ENCODE data around the gene BAZ1A. TPM values are rescaled to one million over a fixed set of nuclear protein-coding genes. Genes with fewer than 3 reads are reported as not detected.

Gene BAZ1A
- 55.0 and 58.6 TPM in 2 replicates for total RNA-seq

- intact Hi-C loops (cut with micrococcal nuclease): loop anchor here (1.0 kb wide), 1 partner anchor 32 kb away; no protein-coding TSS in a partner anchor
Measured at GRCh38 chr14:34875031-34875922, at the start of gene BAZ1A. Gene BAZ1A, minus strand, starts transcription at chr14:34875360. Its CDS starts 756 bp downstream, at chr14:34874604.

- intact Hi-C loops (cut with micrococcal nuclease): no loop called here
Measured at GRCh38 chr14:34920339-34920738, 45.2 kb upstream of the BAZ1A start.

- intact Hi-C loops (cut with micrococcal nuclease): no loop called here
Measured at GRCh38 chr14:34913619-34914018, 38.5 kb upstream of the BAZ1A start.

DNA sequence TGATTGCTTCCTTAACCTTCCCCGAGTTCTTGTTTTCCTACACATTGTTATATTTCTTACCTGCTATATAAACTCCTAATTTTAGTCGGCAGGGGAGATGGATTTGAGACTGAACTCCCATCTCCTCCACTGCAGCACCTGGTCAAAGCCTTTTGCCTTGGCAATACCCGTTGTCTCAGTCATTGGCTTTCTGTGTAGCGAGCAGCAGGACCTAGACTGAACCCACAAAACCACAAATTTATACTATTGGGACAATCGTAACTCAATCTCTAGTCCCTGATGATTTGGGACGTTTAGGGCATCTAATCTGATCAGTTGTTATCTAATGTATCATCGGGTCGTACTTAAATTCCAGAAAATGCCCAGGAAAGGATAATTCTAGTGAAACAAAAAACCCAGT, 37.8 kb upstream of the BAZ1A start:
- intact Hi-C loops (cut with micrococcal nuclease): no loop called here

DNA sequence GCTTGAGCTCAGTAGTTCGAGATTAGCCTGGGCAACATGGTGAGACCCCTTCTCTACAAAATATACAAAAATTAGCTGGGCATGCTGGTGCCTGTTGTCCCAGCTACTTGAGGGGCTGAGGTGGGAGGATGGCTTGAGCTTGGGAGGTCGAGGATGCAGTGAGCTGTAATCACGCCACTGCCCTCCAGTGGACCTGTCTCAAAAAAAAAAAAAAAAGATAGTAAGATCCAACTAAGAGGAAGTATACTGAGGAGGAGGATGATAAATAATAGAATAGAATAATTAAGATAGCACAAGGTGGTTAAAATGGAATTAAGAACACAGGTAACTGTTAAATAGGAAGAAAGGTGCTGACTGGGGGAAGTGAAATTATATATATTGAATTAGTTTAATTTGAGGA, 37.0 kb upstream of the BAZ1A start:
- intact Hi-C loops (cut with micrococcal nuclease): no loop called here

- intact Hi-C loops (cut with micrococcal nuclease): no loop called here
Measured at GRCh38 chr14:34911209-34912150, 36.3 kb upstream of the BAZ1A start.

DNA sequence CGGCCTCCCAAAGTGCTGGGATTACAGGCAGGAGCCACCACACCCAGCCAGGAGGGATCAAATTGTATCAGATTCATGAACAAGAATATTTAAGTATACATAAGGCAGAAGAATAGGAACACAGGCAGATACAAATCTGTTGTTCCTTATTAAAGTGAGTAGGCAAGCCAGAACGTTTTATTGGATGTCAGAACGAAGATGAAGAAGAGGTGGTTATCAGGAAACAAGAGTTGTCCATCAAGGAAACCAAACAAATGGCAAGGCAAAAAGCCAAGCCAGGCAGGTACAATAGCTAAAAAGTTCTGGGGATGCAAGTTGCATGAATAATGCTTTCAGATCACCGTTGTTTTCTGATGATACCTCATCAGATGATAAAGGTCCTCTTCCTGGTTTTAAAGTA, 31.1 kb upstream of the BAZ1A start:
- intact Hi-C loops (cut with micrococcal nuclease): no loop called here

GRCh38 chr14:34895277-34895676, 20.1 kb upstream of the BAZ1A start:
- intact Hi-C loops (cut with micrococcal nuclease): no loop called here

DNA sequence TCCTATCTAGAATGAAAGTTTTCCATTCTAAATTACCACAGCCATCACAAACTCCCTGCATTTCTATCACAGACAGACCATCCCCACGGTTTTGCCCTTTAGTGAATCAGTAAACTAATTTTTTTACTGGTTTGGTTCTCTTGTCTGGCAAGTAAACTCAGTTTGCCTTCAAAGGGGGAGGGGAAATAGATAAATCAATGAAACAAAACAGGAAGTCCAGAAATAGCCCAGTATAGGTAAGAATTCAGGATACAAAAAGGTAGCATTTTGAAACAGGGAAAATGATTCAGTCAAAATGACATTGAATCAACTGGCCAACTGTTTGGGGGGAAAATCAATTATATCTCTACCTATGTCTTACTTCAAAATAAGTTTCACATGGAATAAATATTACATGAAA, 15.8 kb upstream of the BAZ1A start:
- intact Hi-C loops (cut with micrococcal nuclease): no loop called here

- intact Hi-C loops (cut with micrococcal nuclease): no loop called here
Measured at GRCh38 chr14:34888186-34888585, 13.0 kb upstream of the BAZ1A start.

DNA sequence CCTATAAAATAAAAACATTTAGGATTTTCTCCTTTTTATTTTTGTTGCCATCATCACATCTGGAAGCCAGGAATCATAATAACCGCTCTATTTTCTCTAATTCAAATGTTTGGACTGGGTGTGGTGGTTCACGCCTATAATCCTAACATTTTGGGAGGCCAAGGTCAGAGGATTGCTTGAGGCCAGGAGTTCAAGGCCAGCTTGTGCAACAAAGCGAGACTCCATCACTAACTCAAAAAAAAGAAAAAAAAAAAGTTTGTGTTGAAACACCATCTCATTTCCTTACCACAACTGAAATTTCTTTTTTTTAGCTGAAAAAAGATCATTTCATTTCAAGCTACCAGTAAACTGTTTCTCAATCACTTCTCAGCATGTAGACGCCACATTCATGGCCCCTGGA, 8.8 kb upstream of the BAZ1A start:
- intact Hi-C loops (cut with micrococcal nuclease): no loop called here

- intact Hi-C loops (cut with micrococcal nuclease): loop anchor here (1.0 to 5.0 kb wide), 3 partner anchors 31 to 337 kb away; partner anchors contain the start of genes EAPP and SNX6
Measured at GRCh38 chr14:34874386-34875030, 652 bp downstream of the BAZ1A start.

- intact Hi-C loops (cut with micrococcal nuclease): loop anchor here (1.0 to 5.0 kb wide), 14 partner anchors 14 to 953 kb away; partner anchors contain the start of genes BRMS1L, EAPP, FAM177A1 and NFKBIA
Measured at GRCh38 chr14:34873589-34874385, 1.4 kb downstream of the BAZ1A start.

GRCh38 chr14:34872822-34873588, 2.2 kb downstream of the BAZ1A start:
- intact Hi-C loops (cut with micrococcal nuclease): loop anchor here (1.0 to 5.0 kb wide), 13 partner anchors 14 to 953 kb away; partner anchors contain the start of genes BRMS1L, EAPP, FAM177A1 and NFKBIA

DNA sequence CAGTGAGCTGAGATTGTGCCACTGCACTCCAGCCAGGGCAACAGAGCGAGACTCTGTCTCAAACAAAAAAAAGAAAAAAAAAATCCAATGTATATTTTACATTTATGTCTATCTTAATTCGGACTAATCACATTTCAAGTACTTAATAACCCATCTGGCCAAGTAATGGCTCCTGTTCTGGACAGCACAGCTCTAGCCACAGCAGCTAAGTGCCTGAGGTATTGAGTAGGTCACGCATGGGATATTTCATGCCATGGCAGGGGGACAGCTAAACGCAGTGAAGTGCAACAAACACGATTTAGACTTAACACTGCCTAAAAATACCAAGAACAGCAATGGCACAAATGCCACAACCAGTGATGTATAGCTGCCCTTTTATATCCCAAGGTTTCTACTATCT, 8.0 kb downstream of the BAZ1A start:
- intact Hi-C loops (cut with micrococcal nuclease): no loop called here

- intact Hi-C loops (cut with micrococcal nuclease): no loop called here
Measured at GRCh38 chr14:34865889-34866574, 9.1 kb downstream of the BAZ1A start.

GRCh38 chr14:34863844-34864243, 11.3 kb downstream of the BAZ1A start:
- intact Hi-C loops (cut with micrococcal nuclease): no loop called here

DNA sequence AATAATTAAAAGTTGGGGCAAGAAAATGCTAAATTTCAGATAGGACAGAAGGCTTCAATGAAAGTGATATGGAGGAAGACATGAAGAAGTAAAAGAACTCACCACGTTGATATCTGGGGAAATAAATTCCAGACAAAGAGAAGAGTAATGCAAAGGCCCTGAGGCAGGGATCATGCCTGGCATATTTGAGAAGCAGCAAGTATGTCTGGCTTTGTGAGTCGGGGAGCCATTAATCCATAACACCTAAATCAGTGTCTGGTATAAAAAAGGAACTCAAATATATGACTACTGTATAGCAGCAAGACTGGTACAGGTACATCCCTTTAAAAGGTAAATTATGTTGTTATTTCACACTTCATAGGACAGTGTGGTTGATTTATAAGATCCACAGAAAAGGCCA, 16.4 kb downstream of the BAZ1A start:
- intact Hi-C loops (cut with micrococcal nuclease): loop anchor here (1.0 kb wide), 1 partner anchor 15 kb away; no protein-coding TSS in a partner anchor

Data from T-helper 1 cell treated with Interleukin-12 subunit alpha and Interleukin-12 subunit beta and Interleukin-4 antibody, amounts not matched to agents 30 ng/mL and 1 ng/mL, for 36 hours (primary cell).